H9 (cell line): ENCODE data around the gene B4GALNT1. TPM values are rescaled to one million over a fixed set of nuclear protein-coding genes. Genes with fewer than 3 reads are reported as not detected.

Experiments used
- DNase-seq: peaks from one replicate; pipeline ENCODE4 v3.0.0-alpha.2; 2017
- H2AFZ ChIP-seq: one replicate; pipeline ENCODE4 v1.6.1; 2013; ENCODE audit warnings: mild to moderate bottlenecking, low read length, control low read depth, moderate library complexity
- H2AK5ac ChIP-seq: 2 replicates; pipeline ENCODE4 v1.6.1; 2013; ENCODE audit warnings: low read length, control low read depth, mixed read lengths; ENCODE audit not compliant: insufficient read length
- H2BK120ac ChIP-seq: one replicate; pipeline ENCODE4 v1.6.1; 2013; ENCODE audit warnings: low read depth, mild to moderate bottlenecking, low read length, control low read depth, inconsistent platforms; ENCODE audit not compliant: poor library complexity, severe bottlenecking
- H2BK12ac ChIP-seq: 2 replicates; pipeline ENCODE4 v1.6.1; 2013; ENCODE audit warnings: low read length, control low read depth, mixed read lengths, low read depth; ENCODE audit not compliant: insufficient read length
- H2BK15ac ChIP-seq: 2 replicates; pipeline ENCODE4 v1.6.1; 2013; ENCODE audit warnings: low read depth, low read length, control low read depth
- H2BK20ac ChIP-seq: one replicate; pipeline ENCODE4 v1.6.1; 2013; ENCODE audit warnings: low read depth, mild to moderate bottlenecking, low read length, control low read depth, inconsistent platforms; ENCODE audit not compliant: poor library complexity, severe bottlenecking
- H2BK5ac ChIP-seq: 2 replicates; pipeline ENCODE4 v1.6.1; 2013; ENCODE audit warnings: low read length, control low read depth, mixed read lengths; ENCODE audit not compliant: insufficient read length
- H3K14ac ChIP-seq: 2 replicates; pipeline ENCODE4 v1.6.1; 2013; ENCODE audit warnings: low read length, control low read depth; ENCODE audit not compliant: insufficient read depth
- H3K18ac ChIP-seq: 2 replicates; pipeline ENCODE4 v1.6.1; 2013; ENCODE audit warnings: low read depth, mild to moderate bottlenecking, mixed read lengths, low read length, control low read depth; ENCODE audit not compliant: insufficient read length
- H3K23ac ChIP-seq: 2 replicates; pipeline ENCODE4 v1.6.1; 2013; ENCODE audit warnings: low read length, control low read depth, mixed read lengths, low read depth; ENCODE audit not compliant: insufficient read length
- H3K23me2 ChIP-seq: 2 replicates; pipeline ENCODE4 v1.6.1; 2013; ENCODE audit warnings: low read depth, mild to moderate bottlenecking, mixed read lengths, low read length, control low read depth; ENCODE audit not compliant: insufficient read length, poor library complexity, severe bottlenecking
- H3K27ac ChIP-seq: 2 replicates; pipeline ENCODE4 v1.5.1; 2013; ENCODE audit warnings: low read length, control low read depth, mixed read lengths, low read depth; ENCODE audit not compliant: insufficient read length
- H3K27me3 ChIP-seq: 2 replicates; pipeline ENCODE4 v1.6.1; 2013; ENCODE audit warnings: low read length, control low read depth, inconsistent platforms; ENCODE audit not compliant: insufficient read depth
- H3K4ac ChIP-seq: 2 replicates; pipeline ENCODE4 v1.6.1; 2013; ENCODE audit warnings: low read depth, mild to moderate bottlenecking, control low read depth, inconsistent platforms, low read length, moderate library complexity
- H3K4me1 ChIP-seq: 2 replicates; pipeline ENCODE4 v1.6.1; 2013; ENCODE audit warnings: low read length, control low read depth, inconsistent platforms; ENCODE audit not compliant: insufficient read depth
- H3K4me2 ChIP-seq: 2 replicates; pipeline ENCODE4 v1.6.1; 2013; ENCODE audit warnings: low read length, control low read depth, mixed read lengths; ENCODE audit not compliant: insufficient read length, insufficient read depth
- H3K56ac ChIP-seq: 2 replicates; pipeline ENCODE4 v1.6.1; 2013; ENCODE audit warnings: low read depth, mild to moderate bottlenecking, mixed read lengths, low read length, control low read depth; ENCODE audit not compliant: insufficient read length
- H3K79me1 ChIP-seq: 2 replicates; pipeline ENCODE4 v1.6.1; 2013; ENCODE audit warnings: low read depth, mild to moderate bottlenecking, moderate library complexity, low read length, control low read depth, inconsistent platforms; ENCODE audit not compliant: insufficient read depth, poor library complexity, severe bottlenecking
- H3K79me2 ChIP-seq: 2 replicates; pipeline ENCODE4 v1.6.1; 2013; ENCODE audit warnings: low read length, control low read depth, inconsistent platforms; ENCODE audit not compliant: insufficient read depth
- H3K9ac ChIP-seq: 2 replicates; pipeline ENCODE4 v1.6.1; 2013; ENCODE audit warnings: low read length, control low read depth, mixed read lengths; ENCODE audit not compliant: insufficient read length; ENCODE audit errors: extremely low read depth
- H3K9me3 ChIP-seq: one replicate; pipeline ENCODE4 v1.6.1; 2013; ENCODE audit warnings: low read depth, low read length, inconsistent platforms; ENCODE audit not compliant: control insufficient read depth
- H3T11ph ChIP-seq: one replicate; pipeline ENCODE4 v1.6.1; 2013; ENCODE audit warnings: mild to moderate bottlenecking, low read length, control low read depth, inconsistent platforms
- H4K20me1 ChIP-seq: one replicate; pipeline ENCODE4 v1.6.1; 2013; ENCODE audit not compliant: control insufficient read depth, insufficient read length, insufficient read depth
- H4K5ac ChIP-seq: 2 replicates; pipeline ENCODE4 v1.6.1; 2013; ENCODE audit warnings: low read depth, mild to moderate bottlenecking, mixed read lengths, low read length, control low read depth; ENCODE audit not compliant: insufficient read length
- H4K8ac ChIP-seq: replicated peaks from 2 replicates; pipeline ENCODE4 v1.6.1; 2013; ENCODE audit warnings: low read length, control low read depth, mixed read lengths, low read depth; ENCODE audit not compliant: insufficient read length
- H4K91ac ChIP-seq: 2 replicates; pipeline ENCODE4 v1.6.1; 2013; ENCODE audit warnings: low read depth, mild to moderate bottlenecking, moderate library complexity, mixed read lengths, low read length, control low read depth; ENCODE audit not compliant: insufficient read length
- H3K27ac Mint-ChIP-seq, 3 experiments: 2 replicates in 2 of 3; 3 replicates in 1 of 3; pipeline ENCODE4 v1.8.0; 2020 to 2021; ENCODE audit warnings: mixed read lengths in 3 of 3, mild to moderate bottlenecking in 1 of 3, moderate library complexity in 1 of 3
- H3K27me3 Mint-ChIP-seq: 2 replicates; pipeline ENCODE4 v1.8.0; 2021; ENCODE audit warnings: low read depth, mild to moderate bottlenecking, moderate library complexity, mixed read lengths
- H3K36me3 Mint-ChIP-seq, 3 experiments: 2 replicates in 2 of 3; 3 replicates in 1 of 3; pipeline ENCODE4 v1.8.0; 2020 to 2021; ENCODE audit warnings: low read depth in 3 of 3, mixed read lengths in 3 of 3; ENCODE audit not compliant: insufficient read depth in 1 of 3
- H3K4me1 Mint-ChIP-seq, 2 experiments: 2 replicates each; pipeline ENCODE4 v1.8.0; 2020; ENCODE audit warnings: mixed read lengths in 2 of 2
- H3K4me3 Mint-ChIP-seq, 2 experiments: 2 replicates in 1 of 2; 3 replicates in 1 of 2; pipeline ENCODE4 v1.8.0; 2020 to 2021; ENCODE audit warnings: mild to moderate bottlenecking in 2 of 2, mixed read lengths in 2 of 2, moderate library complexity in 1 of 2
- H3K9me3 Mint-ChIP-seq, 2 experiments: 2 replicates in 1 of 2; 3 replicates in 1 of 2; pipeline ENCODE4 v1.8.0; 2020; ENCODE audit warnings: mild to moderate bottlenecking in 2 of 2, mixed read lengths in 2 of 2, moderate library complexity in 1 of 2
- WGBS: extraction: QIAGEN DNeasy Blood & Tissue Kit; methylation state at CpG from one replicate; pipeline ENCODE4 v1.1.7; 2013; ENCODE audit warnings: missing lambda C conversion rate, low lambda C conversion rate, mixed read lengths; ENCODE audit not compliant: insufficient read length; ENCODE audit errors: extremely low coverage; 5-methylcytosine and 5-hydroxymethylcytosine counted together
- total RNA-seq: library from RNA; stranded (reverse); gene quantifications from 2 replicates; pipeline ENCODE4 v1.2.1, GENCODE V29; 2021
- TF ChIP-seq, protein P1 (sequence below): fragments of 200-600 bp; sonication (generic); conservative IDR thresholded peaks from 3 replicates; pipeline ENCODE4 v1.8.0; 2021; ENCODE audit warnings: antibody characterized with exemption, mild to moderate bottlenecking

B4GALNT1 gene
- total RNA-seq, 1 experiment from 2014 or later, result 2.3 TPM

DNA sequence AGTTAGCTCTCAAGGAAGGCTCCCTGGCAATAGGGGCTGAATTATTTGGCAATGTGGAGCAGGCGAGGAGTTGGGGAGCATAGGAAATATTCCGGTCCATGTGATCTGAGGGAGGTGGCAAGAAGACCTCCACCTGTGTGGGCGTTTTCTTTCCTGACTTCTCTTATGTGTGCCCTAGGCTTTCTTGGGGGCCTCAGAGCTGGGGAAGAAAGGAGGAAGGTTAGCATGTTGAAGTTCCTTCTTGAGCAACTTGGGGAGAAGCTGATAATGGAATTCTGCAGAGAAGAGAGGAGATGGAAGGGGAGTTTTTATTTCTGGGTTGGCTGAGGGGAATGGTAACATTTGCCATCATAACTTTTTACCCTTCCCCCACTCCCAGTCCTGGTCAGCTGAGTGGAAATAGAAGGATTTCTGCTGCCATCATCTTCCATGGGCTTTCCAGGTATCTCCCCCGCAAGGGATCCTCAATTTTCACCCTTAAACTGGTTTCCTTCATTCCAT lies 27.1 kb downstream of the B4GALNT1 start:
- Histone ChIP-seq H2BK15ac (no peak overlapping the region), H2BK12ac (no peak overlapping the region), H3K79me2 (no peaks in the 10 kb centered on the region), H3K9ac (no peak overlapping the region), H3K56ac (no peak overlapping the region), H2BK120ac (no peak overlapping the region), H2BK5ac (no peak overlapping the region), H3K23me2 (peaks cover 31% of the 10 kb centered on the region), H2AFZ (no peak overlapping the region), H3K18ac (no peak overlapping the region), H4K8ac (no peak overlapping the region), H4K91ac (no peak overlapping the region), H2BK20ac (no peak overlapping the region), H3K14ac (no peak overlapping the region), H3K4ac (no peak overlapping the region), H3K27me3 (no peaks in the 10 kb centered on the region), H4K5ac (no peak overlapping the region), H3K79me1 (no peaks in the 10 kb centered on the region), H2AK5ac (no peak overlapping the region), H3K4me1 (peaks cover 3% of the 10 kb centered on the region), H3K27ac (no peak overlapping the region), H3K9me3 (no peaks in the 10 kb centered on the region), H3T11ph (no peak overlapping the region), H4K20me1 (no peaks in the 10 kb centered on the region), H3K4me2 (peak overlapping the region; percentile 89), H3K23ac (no peak overlapping the region)
- Mint-ChIP-seq H3K4me3 (peak overlapping the region; percentile 90), H3K4me1 (peaks cover 37 to 40% of the 10 kb centered on the region in 2 experiments), H3K36me3 (peaks cover 9 to 43% (median 29%) of the 10 kb centered on the region in 3 experiments), H3K27me3 (peaks cover 7% of the 10 kb centered on the region), H3K27ac (no peak overlapping the region), H3K9me3 (no peaks in the 10 kb centered on the region; a peak in 1 of 5 replicates)
- DNase-seq, result no peak
- no CpG with 5 or more reads among the region's 4 CpGs for WGBS
- TF ChIP-seq, protein P1, sequence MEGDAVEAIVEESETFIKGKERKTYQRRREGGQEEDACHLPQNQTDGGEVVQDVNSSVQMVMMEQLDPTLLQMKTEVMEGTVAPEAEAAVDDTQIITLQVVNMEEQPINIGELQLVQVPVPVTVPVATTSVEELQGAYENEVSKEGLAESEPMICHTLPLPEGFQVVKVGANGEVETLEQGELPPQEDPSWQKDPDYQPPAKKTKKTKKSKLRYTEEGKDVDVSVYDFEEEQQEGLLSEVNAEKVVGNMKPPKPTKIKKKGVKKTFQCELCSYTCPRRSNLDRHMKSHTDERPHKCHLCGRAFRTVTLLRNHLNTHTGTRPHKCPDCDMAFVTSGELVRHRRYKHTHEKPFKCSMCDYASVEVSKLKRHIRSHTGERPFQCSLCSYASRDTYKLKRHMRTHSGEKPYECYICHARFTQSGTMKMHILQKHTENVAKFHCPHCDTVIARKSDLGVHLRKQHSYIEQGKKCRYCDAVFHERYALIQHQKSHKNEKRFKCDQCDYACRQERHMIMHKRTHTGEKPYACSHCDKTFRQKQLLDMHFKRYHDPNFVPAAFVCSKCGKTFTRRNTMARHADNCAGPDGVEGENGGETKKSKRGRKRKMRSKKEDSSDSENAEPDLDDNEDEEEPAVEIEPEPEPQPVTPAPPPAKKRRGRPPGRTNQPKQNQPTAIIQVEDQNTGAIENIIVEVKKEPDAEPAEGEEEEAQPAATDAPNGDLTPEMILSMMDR, result no peak
